NCI-H1417 treated with DMSO at 0.1 percent for 48 hours (cell line): Measurements from ENCODE around the gene CFAP54.
"Not testable (repeated sequence)": the region's sequence is repeated elsewhere in the genome, so short reads cannot be mapped to it uniquely, and the experiment has no call there.

Experiments
- DNase-seq: peaks from one replicate; lab custom pipeline; 2025; lab: John Stamatoyannopoulos, UW

CFAP54 gene

GRCh38 chr12:96478011-96478410 lies 11.4 kb upstream of the CFAP54 start:
- no peak for DNase-seq

- DNase-seq, result no peak
These were observed 7.3 kb upstream of the CFAP54 start for GRCh38 chr12:96482086-96482485.

GRCh38 chr12:96483116-96483515 lies 6.3 kb upstream of the CFAP54 start:
- no peak for DNase-seq

GRCh38 chr12:96486751-96487613 lies 2.4 kb upstream of the CFAP54 start:
- no peak for DNase-seq

- no peak for DNase-seq
These were observed 1.7 kb upstream of the CFAP54 start for GRCh38 chr12:96487634-96488033.

- DNase-seq, result no peak
These were observed 3.7 kb downstream of the CFAP54 start for GRCh38 chr12:96493106-96493505.

GRCh38 chr12:96494154-96494553 lies 4.8 kb downstream of the CFAP54 start:
- not testable (repeated sequence) for DNase-seq

GRCh38 chr12:96495155-96495554 lies 5.8 kb downstream of the CFAP54 start:
- DNase-seq, result no peak

- no peak for DNase-seq
These were observed 6.6 kb downstream of the CFAP54 start for GRCh38 chr12:96495841-96496545.

- DNase-seq, result no peak
These were observed 7.6 kb downstream of the CFAP54 start for GRCh38 chr12:96496944-96497343.

- DNase-seq, result no peak
These were observed 8.5 kb downstream of the CFAP54 start for GRCh38 chr12:96497855-96498254.

GRCh38 chr12:96500693-96501092 lies 11.3 kb downstream of the CFAP54 start:
- no peak for DNase-seq

- DNase-seq, result no peak
These were observed 11.9 kb downstream of the CFAP54 start for GRCh38 chr12:96501133-96501761.

- DNase-seq, result no peak
These were observed 12.5 kb downstream of the CFAP54 start for GRCh38 chr12:96501908-96502307.

- no peak for DNase-seq
These were observed 13.1 kb downstream of the CFAP54 start for GRCh38 chr12:96502477-96502876.

GRCh38 chr12:96502949-96503532 lies 13.7 kb downstream of the CFAP54 start:
- no peak for DNase-seq

GRCh38 chr12:96503976-96504375 lies 14.6 kb downstream of the CFAP54 start:
- DNase-seq, result no peak

GRCh38 chr12:96506776-96507175 lies 17.4 kb downstream of the CFAP54 start:
- no peak for DNase-seq

GRCh38 chr12:96510306-96510764 lies 21.0 kb downstream of the CFAP54 start:
- DNase-seq, result no peak

GRCh38 chr12:96513166-96513565 lies 23.8 kb downstream of the CFAP54 start:
- DNase-seq, result no peak

GRCh38 chr12:96513681-96514080 lies 24.3 kb downstream of the CFAP54 start:
- no peak for DNase-seq

GRCh38 chr12:96514328-96514727 lies 25.0 kb downstream of the CFAP54 start:
- DNase-seq, result no peak
